ENCODE data around the gene SGPP1. TPM values are rescaled to one million over a fixed set of nuclear protein-coding genes. Genes with fewer than 3 reads are reported as not detected.

SGPP1 gene
- polyA plus RNA-seq, 1 donor (not counting 4 experiments of a cell fraction or from before 2014, with no cell fraction given), result 28.7 TPM

- no peak for DNase-seq (ENCODE audit: low read depth, low spot score)
- Histone ChIP-seq H4K20me1 (ENCODE audit: control insufficient read depth, extremely low read depth, insufficient read depth, low read length) (no peaks in the 10 kb centered on the region), H3K9me1 (ENCODE audit: control insufficient read depth, extremely low read depth, insufficient read depth, low read length) (no peaks in the 10 kb centered on the region), H3K4me2 (ENCODE audit: control insufficient read depth, extremely low read depth, insufficient read depth, low read depth, low read length) (peak overlapping the region; percentile 95), H3K9ac (ENCODE audit: control insufficient read depth, extremely low read depth, insufficient read depth, low read length) (peak overlapping the region; percentile 93), H3K9me3 (ENCODE audit: control insufficient read depth, low read depth, low read length) (no peaks in the 10 kb centered on the region), H2AFZ (ENCODE audit: control insufficient read depth, low read length) (peak overlapping the region; percentile 54), H3K27ac (ENCODE audit: control insufficient read depth, insufficient read depth, low read length) (peak overlapping the region; percentile 72), H3K79me2 (ENCODE audit: control insufficient read depth, insufficient read depth, low read length) (peaks cover 43% of the 10 kb centered on the region), H3K4me1 (ENCODE audit: control insufficient read depth, extremely low read depth, insufficient read depth, low read length) (peaks cover 5% of the 10 kb centered on the region), H3K27me3 (ENCODE audit: control insufficient read depth, extremely low read depth, insufficient read depth, low read length) (no peaks in the 10 kb centered on the region), H3K36me3 (ENCODE audit: control insufficient read depth in 2 of 2, extremely low read depth in 1 of 2, insufficient read depth in 2 of 2, low read length in 2 of 2) (no peaks in the 10 kb centered on the region), H3K4me3 (ENCODE audit: control insufficient read depth in 2 of 3, extremely low read depth in 1 of 3, insufficient read depth in 2 of 3, low read depth in 1 of 3, low read length in 3 of 3) (peak overlapping the region; percentile 86 to 98 (median 95))
- TF ChIP-seq EZH2 (IDR thresholded peaks at IDR 0.05; ENCODE audit: low read length) (no peak), CTCF (optimal IDR thresholded peaks at IDR 0.05 in 1 of 3, IDR thresholded peaks at IDR 0.05 in 1 of 3, conservative IDR thresholded peaks at IDR 0.05 in 1 of 3; ENCODE audit: extremely low read depth in 1 of 3, insufficient read depth in 2 of 3, low read length in 3 of 3) (no peak)
- FAIRE-seq, result peak; percentile 39
- dilution Hi-C loops (cut with MboI; ENCODE audit: extremely low pct_ligation_motif_present, low sequenced_read_pairs), result no loop called here
Measured at GRCh38 chr14:63726499-63726898, 1.4 kb downstream of the SGPP1 start.

- Histone ChIP-seq H3K27ac (ENCODE audit: control insufficient read depth, insufficient read depth, low read length) (peak overlapping the region; percentile 72), H3K4me3 (ENCODE audit: control insufficient read depth in 2 of 3, extremely low read depth in 1 of 3, insufficient read depth in 2 of 3, low read depth in 1 of 3, low read length in 3 of 3) (peak overlapping the region; percentile 86 to 98 (median 95))
- dilution Hi-C loops (cut with MboI; ENCODE audit: extremely low pct_ligation_motif_present, low sequenced_read_pairs), result no loop called here
Measured at GRCh38 chr14:63725786-63726460, 1.9 kb downstream of the SGPP1 start.

More at GRCh38 chr14:63725786-63726460, 1.9 kb downstream of the SGPP1 start:
- DNase-seq (ENCODE audit: low read depth, low spot score) (no peak), FAIRE-seq (no peak)
- no peaks in the 10 kb centered on the region for H4K20me1 ChIP-seq (ENCODE audit: control insufficient read depth, extremely low read depth, insufficient read depth, low read length)
- H3K36me3 ChIP-seq (ENCODE audit: control insufficient read depth in 2 of 2, extremely low read depth in 1 of 2, insufficient read depth in 2 of 2, low read length in 2 of 2), result no peaks in the 10 kb centered on the region
- no peaks in the 10 kb centered on the region for H3K9me1 ChIP-seq (ENCODE audit: control insufficient read depth, extremely low read depth, insufficient read depth, low read length)
- no peaks in the 10 kb centered on the region for H3K27me3 ChIP-seq (ENCODE audit: control insufficient read depth, extremely low read depth, insufficient read depth, low read length)
- no peak overlapping the region for H2AFZ ChIP-seq (ENCODE audit: control insufficient read depth, low read length)
- H3K79me2 ChIP-seq (ENCODE audit: control insufficient read depth, insufficient read depth, low read length), result peaks cover 43% of the 10 kb centered on the region
- H3K9me3 ChIP-seq (ENCODE audit: control insufficient read depth, low read depth, low read length), result no peaks in the 10 kb centered on the region
- peaks cover 5% of the 10 kb centered on the region for H3K4me1 ChIP-seq (ENCODE audit: control insufficient read depth, extremely low read depth, insufficient read depth, low read length)
- H3K9ac ChIP-seq (ENCODE audit: control insufficient read depth, extremely low read depth, insufficient read depth, low read length), result peak overlapping the region; percentile 93
- H3K4me2 ChIP-seq (ENCODE audit: control insufficient read depth, extremely low read depth, insufficient read depth, low read depth, low read length), result peak overlapping the region; percentile 95
- TF ChIP-seq EZH2 (IDR thresholded peaks at IDR 0.05; ENCODE audit: low read length) (no peak), CTCF (optimal IDR thresholded peaks at IDR 0.05 in 1 of 3, IDR thresholded peaks at IDR 0.05 in 1 of 3, conservative IDR thresholded peaks at IDR 0.05 in 1 of 3; ENCODE audit: extremely low read depth in 1 of 3, insufficient read depth in 2 of 3, low read length in 3 of 3) (no peak)
